HepG2 (cell line): ENCODE data around the gene SLCO2A1. TPM values are rescaled to one million over a fixed set of nuclear protein-coding genes. Genes with fewer than 3 reads are reported as not detected.

Experiments
- ATAC-seq: fragments of 200-7000 bp; cut with Tn5 transposase; 3 replicates; pipeline ENCODE4 v1.9.1; 2020; ENCODE audit warnings: mild to moderate bottlenecking, moderate library complexity
- BruUV-seq: library from RNA; stranded (reverse); fragments of 400-500 nt; replicated peaks from 2 replicates; lab custom pipeline; 2021; lab: Mats Ljungman, UMichigan
- CTCF ChIA-PET: fragments of 300-600 bp; formaldehyde crosslinking; extraction: SDS; loops from one replicate; lab custom pipeline; 2021; ENCODE audit warnings: low total read pairs, inconsistent platforms, low intra/inter-chr PET ratio; lab: Yijun Ruan, JAX
- POLR2A ChIA-PET: fragments of 350-600 bp; sonication (Branson Sonifier 250); formaldehyde crosslinking; loops from one replicate; lab custom pipeline; 2020; ENCODE audit warnings: antibody characterized with exemption, inconsistent platforms; lab: Yijun Ruan, JAX
- DNase-seq: peaks from one replicate; pipeline ENCODE4 v3.0.0-alpha.2; 2015; ENCODE audit warnings: low spot score
- FAIRE-seq: peaks from 3 replicates; lab custom pipeline; 2011; peaks lifted over from hg19 to GRCh38; lab: Jason Lieb, UNC
- H2AFZ ChIP-seq: one replicate; pipeline ENCODE4 v1.6.1; 2011; ENCODE audit warnings: low read length, inconsistent platforms
- H3K27ac ChIP-seq: fragments of 300-600 bp; 3 replicates; pipeline ENCODE4 v1.8.0; 2011; ENCODE audit warnings: mixed run types, mild to moderate bottlenecking, mixed read lengths, low read length, inconsistent platforms; ENCODE audit not compliant: insufficient read depth; ENCODE audit errors: extremely low read length
- H3K27me3 ChIP-seq, 2 experiments: fragments of 200-600 bp in 1 of 2; 2 replicates in 1 of 2; 3 replicates in 1 of 2; pipeline versions ENCODE4 v1.6.0 to v1.8.0; 2011; ENCODE audit warnings: low read length in 2 of 2, mild to moderate bottlenecking in 2 of 2, moderate library complexity in 2 of 2, inconsistent platforms in 1 of 2; ENCODE audit not compliant: insufficient read depth in 2 of 2, control insufficient read depth in 1 of 2
- H3K36me3 ChIP-seq, 2 experiments: fragments of 200-600 bp in 1 of 2; replicated peaks in 1 of 2; 2 replicates in 1 of 2; 3 replicates in 1 of 2; pipeline versions ENCODE4 v1.5.1 to v1.8.0; 2011; ENCODE audit warnings: low read length in 2 of 2, inconsistent platforms in 1 of 2; ENCODE audit not compliant: insufficient read depth in 2 of 2, control insufficient read depth in 1 of 2
- H3K4me1 ChIP-seq: 2 replicates; pipeline ENCODE4 v1.5.1; 2012; ENCODE audit warnings: low read length, inconsistent platforms; ENCODE audit not compliant: insufficient read depth
- H3K4me2 ChIP-seq: 2 replicates; pipeline ENCODE4 v1.6.0; 2011; ENCODE audit warnings: low read depth, low read length, inconsistent platforms
- H3K4me3 ChIP-seq, 3 experiments: fragments of 200-600 bp in 1 of 3; sonication (generic), shearing (Covaris generic) in 1 of 3; replicated peaks in 1 of 3; 2 replicates each; pipeline ENCODE4 v1.5.1; 2011 to 2016; ENCODE audit warnings: low read length in 3 of 3, inconsistent platforms in 2 of 3, low read depth in 2 of 3, mild to moderate bottlenecking in 2 of 3, control low read depth in 1 of 3, mixed read lengths in 1 of 3; ENCODE audit not compliant: insufficient read depth in 1 of 3
- H3K79me2 ChIP-seq: one replicate; pipeline ENCODE4 v1.6.1; 2011; ENCODE audit warnings: low read length, inconsistent platforms; ENCODE audit not compliant: insufficient read depth
- H3K9ac ChIP-seq: 2 replicates; pipeline ENCODE4 v1.6.0; 2011; ENCODE audit warnings: mild to moderate bottlenecking, low read depth, low read length, inconsistent platforms; ENCODE audit not compliant: insufficient read depth
- H3K9me3 ChIP-seq: 2 replicates; pipeline ENCODE4 v1.5.1; 2012; ENCODE audit warnings: mild to moderate bottlenecking, low read length
- H4K20me1 ChIP-seq: 2 replicates; pipeline ENCODE4 v1.6.0; 2011; ENCODE audit warnings: inconsistent platforms, mild to moderate bottlenecking, low read length, moderate library complexity; ENCODE audit not compliant: insufficient read depth
- BATF2 ChIP-seq: sonication (generic); formaldehyde crosslinking; IDR thresholded peaks from 2 replicates; pipeline ENCODE4 v1.8.0; 2022; ENCODE audit warnings: mild to moderate bottlenecking, missing genetic modification reagents, moderate library complexity
- CBX1 ChIP-seq: IDR thresholded peaks from one replicate; pipeline ENCODE4 v1.6.1; 2016; ENCODE audit warnings: antibody characterized with exemption, low read depth
- CEBPG ChIP-seq: IDR thresholded peaks from 2 replicates; pipeline ENCODE4 v1.6.1; 2016
- EEA1 ChIP-seq: sonication (generic); formaldehyde crosslinking; IDR thresholded peaks from 2 replicates; pipeline ENCODE4 v1.5.1; 2020; ENCODE audit warnings: mild to moderate bottlenecking, missing genetic modification reagents, borderline replicate concordance
- EZH2 ChIP-seq: conservative IDR thresholded peaks from 2 replicates; pipeline ENCODE4 v1.6.1; 2012; ENCODE audit warnings: mild to moderate bottlenecking, low read depth, low read length, moderate library complexity
- FOXA1 ChIP-seq, 2 experiments: fragments of 450-650 bp in 1 of 2; sonication (generic) in 1 of 2; formaldehyde crosslinking in 1 of 2; IDR thresholded peaks; 2 replicates each; pipeline versions ENCODE4 v1.4.0 to v1.6.1; 2016 to 2020; ENCODE audit warnings: missing genetic modification reagents in 1 of 2
- PCBP2 ChIP-seq: fragments of 200-400 bp; formaldehyde crosslinking; optimal IDR thresholded peaks from 2 replicates; pipeline ENCODE3; 2018; ENCODE audit warnings: low read length, low read depth; ENCODE audit not compliant: poor library complexity, severe bottlenecking
- POLR2G ChIP-seq: fragments of 200-400 bp; formaldehyde crosslinking; IDR thresholded peaks from 2 replicates; pipeline ENCODE4 v1.6.1; 2018; ENCODE audit warnings: mild to moderate bottlenecking, low read depth, low read length, moderate library complexity
- ZKSCAN5 ChIP-seq: sonication (generic); formaldehyde crosslinking; IDR thresholded peaks from 2 replicates; pipeline ENCODE4 v1.5.1; 2020; ENCODE audit warnings: mild to moderate bottlenecking, missing genetic modification reagents
- ZNF253 ChIP-seq: sonication (generic); formaldehyde crosslinking; IDR thresholded peaks from 2 replicates; pipeline ENCODE4 v1.8.0; 2022; ENCODE audit warnings: mild to moderate bottlenecking, missing genetic modification reagents, borderline replicate concordance
- ZNF275 ChIP-seq: sonication (generic); formaldehyde crosslinking; IDR thresholded peaks from 2 replicates; pipeline ENCODE4 v1.8.0; 2022; ENCODE audit warnings: missing genetic modification reagents, mild to moderate bottlenecking, inconsistent platforms, borderline replicate concordance
- WGBS: methylation state at CpG from one replicate; pipeline ENCODE4 v1.1.6; 2017; ENCODE audit warnings: low lambda C conversion rate; 5-methylcytosine and 5-hydroxymethylcytosine counted together
- in situ Hi-C: cut with HindIII; loops from 2 replicates; pipeline ENCODE4 v1.10.0; 2017; ENCODE audit warnings: low pct_unique_long_range_greater_than_20kb; ENCODE audit not compliant: extremely low pct_ligation_motif_present
- intact Hi-C: fragments of 100-400 bp; cut with micrococcal nuclease; formaldehyde crosslinking; loops from one replicate; pipeline ENCODE4 v1.10.0; 2022; ENCODE audit not compliant: unreplicated experiment
- polyA plus RNA-seq, 8 experiments: library from polyadenylated mRNA; depleted of rRNA in 3 of 8; stranded (reverse) in 7 of 8; unstranded in 1 of 8; fragments of >200 nt; fragmentation: Illumina TruSeq in 4 of 8; extraction: Trizol in 4 of 8; gene quantifications; 2 replicates each; pipeline versions ENCODE4 v1.2.1 to v1.2.3, GENCODE V29; 2011 to 2016; ENCODE audit warnings: low read depth in 4 of 8, missing spikeins in 1 of 8, mixed read lengths in 1 of 8; ENCODE audit not compliant: insufficient read depth in 1 of 8
- total RNA-seq, 5 experiments: library from RNA; depleted of rRNA; stranded (reverse); fragments of >200 nt; fragmentation: Illumina TruSeq; extraction: Trizol; gene quantifications; 2 replicates each; pipeline ENCODE4 v1.2.3, GENCODE V29; 2016; ENCODE audit warnings: low read depth in 1 of 5
- TF ChIP-seq, protein P1 (sequence below): sonication (generic); formaldehyde crosslinking; IDR thresholded peaks from 2 replicates; pipeline ENCODE4 v1.4.0; 2020; ENCODE audit warnings: missing genetic modification reagents

Gene SLCO2A1
- total and polyA plus RNA-seq, 2 of the 13 experiments (the other 11 are each of a cell fraction or from before 2014, with no cell fraction given), result 0.04 TPM; not detected in 1

GRCh38 chr3:133980035-133980434 is 49.7 kb downstream of the SLCO2A1 start:
- intact Hi-C loops, result no loop called here
- 5% methylated on average over 2 of the region's 2 CpGs for WGBS
- Histone ChIP-seq H3K4me3 (no peak overlapping the region), H3K36me3 (no peaks in the 10 kb centered on the region), H4K20me1 (no peaks in the 10 kb centered on the region), H3K27ac (no peak overlapping the region), H3K4me2 (no peak overlapping the region), H3K4me1 (no peaks in the 10 kb centered on the region), H3K9me3 (no peaks in the 10 kb centered on the region), H3K9ac (no peak overlapping the region), H3K27me3 (peaks cover 0 to 20% of the 10 kb centered on the region in 2 experiments; a peak in 2 of 5 replicates), H3K79me2 (no peaks in the 10 kb centered on the region), H2AFZ (no peak overlapping the region)
- BruUV-seq, result no TSS peak
- DNase-seq (no peak), FAIRE-seq (no peak), ATAC-seq (no peak)
- POLR2A ChIA-PET, result no interaction called here
- CTCF ChIA-PET, result no interaction called here
- TF ChIP-seq EZH2, result no peak
- in situ Hi-C loops, result no loop called here

DNA sequence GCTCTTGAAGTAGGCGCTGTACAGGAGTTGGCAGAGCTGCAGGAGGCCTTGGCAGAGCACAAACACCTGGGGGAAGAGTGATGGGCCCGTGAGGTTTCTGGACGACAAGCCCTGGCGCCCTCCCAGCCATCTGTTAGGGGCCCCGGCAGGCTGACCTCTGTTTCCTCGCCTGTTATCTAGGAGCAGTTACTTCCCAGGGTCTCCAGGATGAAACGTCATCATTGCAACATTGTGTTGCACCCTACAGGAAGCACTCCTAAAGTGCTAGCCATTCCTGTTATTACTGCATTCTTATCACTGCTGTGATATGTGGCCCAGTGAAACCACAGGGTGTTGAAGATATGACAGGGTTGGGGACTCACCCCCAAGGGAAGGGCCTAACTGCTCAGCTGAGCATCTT is 50.2 kb downstream of the SLCO2A1 start:
- peaks cover 0 to 18% of the 10 kb centered on the region in 2 experiments; a peak in 3 of 5 replicates for H3K27me3 ChIP-seq
- FAIRE-seq (no peak), DNase-seq (no peak), ATAC-seq (no peak)
- no peaks in the 10 kb centered on the region for H3K36me3 ChIP-seq
- 0% methylated on average over 1 of the region's 7 CpGs for WGBS
- no peak overlapping the region for H2AFZ ChIP-seq
- no peaks in the 10 kb centered on the region for H4K20me1 ChIP-seq
- BruUV-seq, result no TSS peak
- no peak overlapping the region for H3K27ac ChIP-seq
- H3K9me3 ChIP-seq, result no peaks in the 10 kb centered on the region
- H3K4me1 ChIP-seq, result no peaks in the 10 kb centered on the region
- H3K9ac ChIP-seq, result no peak overlapping the region
- intact Hi-C loops, result no loop called here
- H3K4me3 ChIP-seq, result no peak overlapping the region
- ChIA-PET POLR2A (no interaction called here), CTCF (no interaction called here)
- no peak overlapping the region for H3K4me2 ChIP-seq
- TF ChIP-seq ZNF253 (CRISPR knock-in tag) (no peak), ZKSCAN5 (CRISPR knock-in tag) (no peak), CBX1 (no peak), FOXA1 (IDR thresholded peaks at IDR 0.05) (no peak), FOXA1 (CRISPR knock-in tag; IDR thresholded peaks at IDR 0.05) (no peak), ZNF275 (CRISPR knock-in tag) (no peak), BATF2 (no peak), CEBPG (CRISPR knock-in tag) (no peak), POLR2G (no peak), EEA1 (CRISPR knock-in tag) (no peak), PCBP2 (no peak)
- TF ChIP-seq, protein P1, sequence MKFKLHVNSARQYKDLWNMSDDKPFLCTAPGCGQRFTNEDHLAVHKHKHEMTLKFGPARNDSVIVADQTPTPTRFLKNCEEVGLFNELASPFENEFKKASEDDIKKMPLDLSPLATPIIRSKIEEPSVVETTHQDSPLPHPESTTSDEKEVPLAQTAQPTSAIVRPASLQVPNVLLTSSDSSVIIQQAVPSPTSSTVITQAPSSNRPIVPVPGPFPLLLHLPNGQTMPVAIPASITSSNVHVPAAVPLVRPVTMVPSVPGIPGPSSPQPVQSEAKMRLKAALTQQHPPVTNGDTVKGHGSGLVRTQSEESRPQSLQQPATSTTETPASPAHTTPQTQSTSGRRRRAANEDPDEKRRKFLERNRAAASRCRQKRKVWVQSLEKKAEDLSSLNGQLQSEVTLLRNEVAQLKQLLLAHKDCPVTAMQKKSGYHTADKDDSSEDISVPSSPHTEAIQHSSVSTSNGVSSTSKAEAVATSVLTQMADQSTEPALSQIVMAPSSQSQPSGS (CRISPR knock-in tag), result no peak
- in situ Hi-C loops, result no loop called here
- H3K79me2 ChIP-seq, result no peaks in the 10 kb centered on the region
